ENCODE results near the gene CTNND2.

CTNND2 gene

GRCh38 chr5:11298877-11299276 lies 605.4 kb downstream of the CTNND2 start:
- FAIRE-seq (no peak), DNase-seq (ENCODE audit: insufficient read length, low spot score) (no peak)
- no peak for TF ChIP-seq CTCF (IDR thresholded peaks at IDR 0.05; ENCODE audit: insufficient read depth, missing control alignments)

- TF ChIP-seq CTCF (IDR thresholded peaks at IDR 0.05; ENCODE audit: insufficient read depth, missing control alignments): no peak
- DNase-seq (ENCODE audit: insufficient read length, low spot score) (no peak), FAIRE-seq (peak; percentile 32)
Measured at GRCh38 chr5:11293523-11293922, 610.7 kb downstream of the CTNND2 start.

DNA sequence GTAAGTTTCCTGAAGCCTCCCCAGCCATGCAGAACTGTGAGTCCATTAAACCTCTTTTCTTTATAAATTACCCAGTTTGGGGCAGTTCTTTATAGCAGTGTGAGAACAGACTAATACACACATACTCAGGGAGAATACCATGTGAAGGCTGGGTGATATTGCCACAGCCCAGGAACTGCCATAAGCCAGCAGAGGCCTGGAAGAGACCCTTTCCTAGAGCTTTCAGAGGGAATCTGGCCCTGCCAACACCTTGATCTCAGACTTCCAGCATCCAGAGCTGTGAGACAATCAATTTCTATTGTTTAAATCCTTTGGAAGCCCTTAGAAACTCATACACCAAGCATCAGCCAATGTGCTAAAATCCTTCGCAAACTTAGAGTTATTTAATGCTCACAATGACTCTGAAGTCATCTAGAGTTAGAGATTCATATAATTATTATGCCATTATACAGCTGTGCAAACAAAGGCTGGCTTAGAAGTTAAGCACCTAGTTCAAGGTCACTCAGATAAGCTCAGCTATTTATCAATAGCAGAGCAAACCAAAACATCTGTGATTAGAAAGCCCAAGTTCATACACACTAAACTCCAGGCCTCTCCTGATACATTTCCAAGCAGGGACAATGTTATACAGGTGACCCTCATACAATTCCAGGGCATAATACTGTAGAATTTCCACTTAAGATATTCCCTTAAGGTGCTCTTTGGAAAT lies 611.4 kb downstream of the CTNND2 start:
- TF ChIP-seq CTCF (IDR thresholded peaks at IDR 0.05; ENCODE audit: insufficient read depth, missing control alignments): no peak
- DNase-seq (ENCODE audit: insufficient read length, low spot score): no peak
- no peak for FAIRE-seq

DNA sequence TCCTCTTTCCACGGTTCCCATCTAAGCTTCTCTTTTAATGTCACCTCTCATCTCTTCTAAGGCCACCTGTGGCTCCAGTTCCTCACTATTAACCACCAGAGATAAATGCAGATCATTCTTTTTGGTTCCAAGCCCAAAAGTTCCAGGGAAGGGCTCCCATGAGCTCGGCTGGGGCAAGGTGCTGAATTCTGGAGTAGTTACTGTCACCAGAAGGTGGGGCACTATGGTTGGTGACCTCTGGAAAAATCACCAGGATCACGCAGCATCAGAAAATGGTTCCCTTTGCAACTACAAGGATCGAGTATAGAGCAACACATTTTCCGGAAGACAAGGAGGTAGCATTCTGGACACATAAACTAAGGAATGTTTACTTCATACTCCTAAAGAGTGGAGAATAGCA lies 614.5 kb downstream of the CTNND2 start:
- no peak for FAIRE-seq
- TF ChIP-seq CTCF (IDR thresholded peaks at IDR 0.05; ENCODE audit: insufficient read depth, missing control alignments): no peak
- no peak for DNase-seq (ENCODE audit: insufficient read length, low spot score)

DNA sequence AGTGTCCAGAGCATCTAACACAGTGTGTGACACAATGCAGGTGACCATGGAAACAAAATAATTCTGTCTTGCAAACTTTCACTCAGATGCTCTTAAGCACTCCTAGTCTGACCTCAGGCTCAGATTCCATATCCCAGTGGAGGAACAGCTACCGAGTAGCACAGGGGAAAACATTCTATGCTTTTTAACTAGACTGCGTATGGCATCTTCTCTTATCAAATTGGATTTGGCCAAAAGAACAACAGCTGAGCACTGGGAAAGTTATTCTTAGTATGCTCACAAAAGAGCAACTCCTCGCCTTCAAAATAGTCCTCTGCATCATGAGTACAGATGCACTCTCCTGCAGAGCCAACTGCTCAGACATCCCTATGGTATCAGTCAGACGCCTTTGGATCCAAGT lies 615.0 kb downstream of the CTNND2 start:
- FAIRE-seq: no peak
- no peak for TF ChIP-seq CTCF (IDR thresholded peaks at IDR 0.05; ENCODE audit: insufficient read depth, missing control alignments)

DNA sequence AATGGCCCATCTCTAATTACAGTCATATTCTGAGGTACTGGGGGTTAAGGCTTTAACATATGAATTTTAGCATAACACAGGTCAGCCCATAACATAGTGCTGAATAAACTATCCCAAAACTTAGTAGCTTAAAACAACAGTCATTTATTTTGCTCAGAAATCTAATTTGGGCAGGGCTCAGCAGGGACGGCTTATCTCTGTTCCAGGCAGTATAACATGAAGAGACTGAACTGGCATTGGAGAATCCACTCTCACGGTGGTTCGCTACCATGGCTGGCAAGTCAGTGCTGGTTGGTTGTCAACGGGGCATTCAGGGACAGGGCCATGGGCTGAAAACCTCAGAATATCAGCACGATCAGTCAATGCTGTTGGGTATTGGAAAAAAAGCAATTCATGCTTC lies 622.4 kb downstream of the CTNND2 start:
- no peak for TF ChIP-seq CTCF (IDR thresholded peaks at IDR 0.05; ENCODE audit: insufficient read depth, missing control alignments)
- FAIRE-seq (no peak), DNase-seq (ENCODE audit: insufficient read length, low spot score) (no peak)

More for the DNA sequence above, 615.0 kb downstream of the CTNND2 start:
- DNase-seq (ENCODE audit: insufficient read length, low spot score): no peak

- FAIRE-seq (no peak), DNase-seq (ENCODE audit: insufficient read length, low spot score) (no peak)
- no peak for TF ChIP-seq CTCF (IDR thresholded peaks at IDR 0.05; ENCODE audit: insufficient read depth, missing control alignments)
Measured at GRCh38 chr5:11277323-11277722, 626.9 kb downstream of the CTNND2 start.

Measured in D721Med (cell line).